H1 (cell line): ENCODE data around the gene AGAP1. TPM values are rescaled to one million over a fixed set of nuclear protein-coding genes. Genes with fewer than 3 reads are reported as not detected.

Experiments
- CTCF ChIA-PET: fragments of 300-600 bp; sonication (Branson Sonifier 250); formaldehyde crosslinking; loops from one replicate; lab custom pipeline; 2021; ENCODE audit not compliant: partially characterized antibody; lab: Charles Lee
- POLR2A ChIA-PET: fragments of 300-600 bp; sonication (Branson Sonifier 250); formaldehyde crosslinking; loops from one replicate; lab custom pipeline; 2021; ENCODE audit warnings: inconsistent platforms; ENCODE audit not compliant: partially characterized antibody; lab: Charles Lee
- DNase-seq, 2 experiments: peaks; one replicate each; pipeline versions ENCODE4 v3.0.0 to v3.0.0-alpha.2; 2010 to 2022; ENCODE audit warnings: low spot score in 2 of 2, low read depth in 1 of 2, mixed read lengths in 1 of 2
- FAIRE-seq: peaks from 2 replicates; lab custom pipeline; 2011; peaks lifted over from hg19 to GRCh38; lab: Jason Lieb, UNC
- H2AFZ ChIP-seq: 2 replicates; pipeline ENCODE4 v1.8.1; 2012; ENCODE audit warnings: low read length, inconsistent platforms
- H2AK5ac ChIP-seq: 2 replicates; pipeline ENCODE4 v1.6.1; 2013; ENCODE audit warnings: low read depth, low read length
- H2BK120ac ChIP-seq: replicated peaks from 2 replicates; pipeline ENCODE3; 2013; ENCODE audit warnings: low read depth, low read length, inconsistent platforms
- H2BK12ac ChIP-seq: 2 replicates; pipeline ENCODE4 v1.6.1; 2013; ENCODE audit warnings: low read depth, low read length
- H2BK15ac ChIP-seq: 2 replicates; pipeline ENCODE4 v1.6.1; 2013; ENCODE audit warnings: low read length
- H2BK20ac ChIP-seq: 2 replicates; pipeline ENCODE4 v1.6.1; 2013; ENCODE audit warnings: low read length
- H2BK5ac ChIP-seq: 2 replicates; pipeline ENCODE4 v1.6.1; 2013; ENCODE audit warnings: low read depth, low read length
- H3K14ac ChIP-seq: 2 replicates; pipeline ENCODE4 v1.6.1; 2013; ENCODE audit warnings: inconsistent platforms; ENCODE audit not compliant: insufficient read length
- H3K18ac ChIP-seq: 2 replicates; pipeline ENCODE4 v1.6.1; 2013; ENCODE audit warnings: low read length; ENCODE audit errors: extremely low read depth
- H3K23ac ChIP-seq: 2 replicates; pipeline ENCODE4 v1.6.1; 2013; ENCODE audit warnings: inconsistent platforms; ENCODE audit not compliant: insufficient read length
- H3K23me2 ChIP-seq: 2 replicates; pipeline ENCODE4 v1.6.1; 2013; ENCODE audit warnings: low read depth, low read length
- H3K27ac ChIP-seq: 2 replicates; pipeline ENCODE4 v1.6.1; 2011; ENCODE audit warnings: low read depth, low read length, inconsistent platforms
- H3K27me3 ChIP-seq, 4 experiments: replicated peaks in 1 of 4; 1 replicate in 1 of 4; 2 replicates in 3 of 4; pipeline versions ENCODE4 v1.6.1 to v1.8.1; 2011 to 2013; ENCODE audit warnings: low read length in 3 of 4, mild to moderate bottlenecking in 3 of 4, inconsistent platforms in 2 of 4, mixed read lengths in 2 of 4, moderate library complexity in 1 of 4; ENCODE audit not compliant: control insufficient read depth in 3 of 4, insufficient read depth in 3 of 4; ENCODE audit errors: extremely low read depth in 1 of 4
- H3K36me3 ChIP-seq, 4 experiments: 2 replicates each; pipeline versions ENCODE4 v1.6.1 to v1.8.1; 2011 to 2013; ENCODE audit warnings: mild to moderate bottlenecking in 4 of 4, low read length in 3 of 4, moderate library complexity in 2 of 4, control low read depth in 1 of 4, inconsistent platforms in 1 of 4; ENCODE audit not compliant: insufficient read depth in 4 of 4, control insufficient read depth in 2 of 4
- H3K4ac ChIP-seq: replicated peaks from 2 replicates; pipeline ENCODE3; 2013; ENCODE audit warnings: low read length, low read depth, mixed read lengths, inconsistent platforms; ENCODE audit not compliant: insufficient read length
- H3K4me1 ChIP-seq, 4 experiments: replicated peaks in 1 of 4; 1 replicate in 1 of 4; 2 replicates in 3 of 4; pipeline versions ENCODE4 v1.6.1 to v1.8.1; 2011 to 2013; ENCODE audit warnings: low read length in 3 of 4, inconsistent platforms in 2 of 4, mixed read lengths in 1 of 4; ENCODE audit not compliant: insufficient read depth in 4 of 4, control insufficient read depth in 3 of 4
- H3K4me2 ChIP-seq, 2 experiments: 2 replicates each; pipeline versions ENCODE4 v1.6.1 to v1.8.1; 2011 to 2013; ENCODE audit warnings: low read depth in 2 of 2, low read length in 2 of 2, control low read depth in 1 of 2, inconsistent platforms in 1 of 2, mild to moderate bottlenecking in 1 of 2; ENCODE audit not compliant: insufficient read depth in 1 of 2
- H3K4me3 ChIP-seq, 4 experiments: fragments of 200-600, 300-600 bp in 1 of 4; sonication (generic), shearing (Covaris generic), sonication (Bioruptor Twin) in 1 of 4; 2 replicates each; pipeline versions ENCODE4 v1.5.1 to v1.8.1; 2011 to 2016; ENCODE audit warnings: low read length in 4 of 4, low read depth in 3 of 4, control low read depth in 2 of 4, inconsistent platforms in 2 of 4, mild to moderate bottlenecking in 2 of 4, mixed read lengths in 1 of 4, moderate library complexity in 1 of 4; ENCODE audit not compliant: insufficient read depth in 2 of 4; ENCODE audit errors: extremely low read depth in 1 of 4
- H3K56ac ChIP-seq: replicated peaks from 2 replicates; pipeline ENCODE3; 2013; ENCODE audit warnings: low read depth, mild to moderate bottlenecking, mixed read lengths, low read length, inconsistent platforms; ENCODE audit not compliant: insufficient read length
- H3K79me1 ChIP-seq: 2 replicates; pipeline ENCODE4 v1.6.1; 2013; ENCODE audit warnings: low read depth, low read length, control low read depth
- H3K79me2 ChIP-seq, 2 experiments: 2 replicates each; pipeline versions ENCODE4 v1.6.1 to v1.8.1; 2012 to 2013; ENCODE audit warnings: low read length in 2 of 2, mild to moderate bottlenecking in 2 of 2, inconsistent platforms in 1 of 2; ENCODE audit not compliant: insufficient read depth in 2 of 2, control insufficient read depth in 1 of 2
- H3K9ac ChIP-seq, 4 experiments: replicated peaks in 1 of 4; 1 replicate in 1 of 4; 2 replicates in 3 of 4; pipeline versions ENCODE4 v1.6.1 to v1.8.1; 2011 to 2013; ENCODE audit warnings: low read depth in 3 of 4, low read length in 3 of 4, control low read depth in 2 of 4, mild to moderate bottlenecking in 2 of 4, moderate library complexity in 2 of 4, inconsistent platforms in 1 of 4; ENCODE audit errors: extremely low read depth in 1 of 4
- H3K9me3 ChIP-seq, 2 experiments: 2 replicates each; pipeline versions ENCODE4 v1.6.1 to v1.8.1; 2012 to 2013; ENCODE audit warnings: mild to moderate bottlenecking in 2 of 2, moderate library complexity in 2 of 2, control low read depth in 1 of 2, inconsistent platforms in 1 of 2, low read depth in 1 of 2, low read length in 1 of 2, mixed read lengths in 1 of 2; ENCODE audit not compliant: insufficient read depth in 2 of 2
- H4K20me1 ChIP-seq, 2 experiments: replicated peaks in 1 of 2; 2 replicates each; pipeline versions ENCODE3 to v1.8.1; 2011 to 2013; ENCODE audit warnings: inconsistent platforms in 2 of 2, low read length in 2 of 2, mild to moderate bottlenecking in 1 of 2; ENCODE audit not compliant: insufficient read depth in 2 of 2, control insufficient read depth in 1 of 2
- H4K5ac ChIP-seq: 2 replicates; pipeline ENCODE4 v1.6.1; 2013; ENCODE audit warnings: low read length, low read depth, mixed read lengths, inconsistent platforms; ENCODE audit not compliant: insufficient read length
- H4K8ac ChIP-seq: 2 replicates; pipeline ENCODE4 v1.8.0; 2013; ENCODE audit warnings: mild to moderate bottlenecking, moderate library complexity, low read length, inconsistent platforms; ENCODE audit not compliant: insufficient read depth; ENCODE audit errors: extremely low read depth
- H4K91ac ChIP-seq: replicated peaks from 2 replicates; pipeline ENCODE3; 2013; ENCODE audit warnings: low read length, mixed read lengths, inconsistent platforms; ENCODE audit not compliant: insufficient read length
- RBBP5 ChIP-seq: IDR thresholded peaks from 2 replicates; pipeline ENCODE4 v1.7.1; 2012; ENCODE audit warnings: low read depth, mild to moderate bottlenecking, inconsistent platforms, low read length, moderate library complexity, borderline replicate concordance
- SRF ChIP-seq: IDR thresholded peaks from 2 replicates; pipeline ENCODE4 v1.6.1; 2011; ENCODE audit warnings: mild to moderate bottlenecking, low read depth, low read length, moderate library complexity
- TAF7 ChIP-seq: optimal IDR thresholded peaks from 2 replicates; pipeline ENCODE3; 2011; ENCODE audit warnings: low read depth, mild to moderate bottlenecking, inconsistent platforms, low read length, moderate library complexity, borderline replicate concordance
- WGBS, 2 experiments: shearing (Covaris generic) in 1 of 2; methylation state at CpG; one replicate each; pipeline versions ENCODE4 v1.1.6 to v1.1.7; 2013 to 2015; ENCODE audit warnings: low lambda C conversion rate in 2 of 2, mixed read lengths in 2 of 2, inconsistent platforms in 1 of 2, low coverage in 1 of 2, missing lambda C conversion rate in 1 of 2; ENCODE audit not compliant: insufficient replicate concordance in 2 of 2, insufficient coverage in 1 of 2, insufficient read length in 1 of 2; ENCODE audit errors: extremely low coverage in 1 of 2, missing lambda C conversion rate in 1 of 2; 5-methylcytosine and 5-hydroxymethylcytosine counted together
- polyA plus RNA-seq, 7 experiments: library from polyadenylated mRNA; depleted of rRNA in 3 of 7; stranded (reverse) in 5 of 7; unstranded in 2 of 7; fragments of >200 nt in 5 of 7; fragments of 200-250 nt in 2 of 7; gene quantifications; 1 replicate in 5 of 7; 2 replicates in 1 of 7; 4 replicates in 1 of 7; pipeline versions ENCODE4 v1.2.1 to v1.2.3, GENCODE V29; 2011 to 2013; ENCODE audit warnings: missing spikeins in 2 of 7, mixed read lengths in 2 of 7
- total RNA-seq: library from RNA; stranded (reverse); fragmentation: NEBNext Ultra II Directional; extraction: Animal tissue kit (Norgen Biotek cat#: 25700); gene quantifications from 2 replicates; pipeline ENCODE4 v1.2.1, GENCODE V29; 2021

Gene AGAP1
- total and polyA plus RNA-seq, 2 of the 8 experiments (the other 6 are each of a cell fraction or from before 2014, with no cell fraction given) = 18.1 to 39.4 TPM

GRCh38 chr2:235640377-235640776, 146.5 kb downstream of the AGAP1 start:
- no peak overlapping the region for H2AK5ac ChIP-seq
- H3K14ac ChIP-seq = no peak overlapping the region
- TF ChIP-seq RBBP5 (no peak), SRF (no peak), TAF7 (no peak)
- ChIA-PET CTCF (interaction anchor here (0.8 to 3.9 kb wide), 8 partner anchors 9 to 68 kb away, joined by 3 to 26 read pairs (median 3); no protein-coding TSS in a partner anchor), POLR2A (no interaction called here)
- no peak overlapping the region for H2BK12ac ChIP-seq
- WGBS, 2 experiments = 71% methylated on average over 2 of the region's 2 CpGs; no CpG with 5 or more reads in 1 of the 2 experiments
- H3K4me3 ChIP-seq = no peak overlapping the region
- H3K9ac ChIP-seq = no peak overlapping the region
- DNase-seq (no peak), FAIRE-seq (no peak)
- H3K36me3 ChIP-seq = no peaks in the 10 kb centered on the region
- H4K8ac ChIP-seq = no peak overlapping the region
- H3K56ac ChIP-seq = no peak overlapping the region
- H3K27ac ChIP-seq = no peak overlapping the region
- H4K91ac ChIP-seq = no peak overlapping the region
- peaks cover 0 to 3% of the 10 kb centered on the region in 2 experiments for H4K20me1 ChIP-seq
- no peak overlapping the region for H3K18ac ChIP-seq
- H2BK120ac ChIP-seq = no peak overlapping the region
- no peak overlapping the region for H4K5ac ChIP-seq
- no peaks in the 10 kb centered on the region for H3K23me2 ChIP-seq
- peaks cover 8% of the 10 kb centered on the region; the same call in 1 of the 2 replicates for H3K79me1 ChIP-seq
- H2BK5ac ChIP-seq = no peak overlapping the region
- H3K4me2 ChIP-seq = no peak overlapping the region; a peak in 1 of 4 replicates
- H2BK15ac ChIP-seq = no peak overlapping the region
- H3K9me3 ChIP-seq = no peaks in the 10 kb centered on the region
- no peaks in the 10 kb centered on the region for H3K27me3 ChIP-seq
- H3K4me1 ChIP-seq = peaks cover 5 to 17% (median 12%) of the 10 kb centered on the region in 4 experiments; a peak in 6 of 7 replicates
- no peak overlapping the region for H2BK20ac ChIP-seq
- peaks cover 0 to 49% of the 10 kb centered on the region in 2 experiments; a peak in 2 of 4 replicates for H3K79me2 ChIP-seq
- H3K23ac ChIP-seq = no peak overlapping the region
- H3K4ac ChIP-seq = no peak overlapping the region
- no peak overlapping the region for H2AFZ ChIP-seq
